GM21447 (cell line): ENCODE results near the gene ARFGEF3.
"Not testable (repeated sequence)": the region's sequence is repeated elsewhere in the genome, so short reads cannot be mapped to it uniquely, and the experiment has no call there.

Experiments used
- ATAC-seq: cut with Tn5 transposase; IDR thresholded peaks from one replicate; pipeline ENCODE4 v1.9.1; 2021; ENCODE audit not compliant: unreplicated experiment

The ARFGEF3 gene, protein sequence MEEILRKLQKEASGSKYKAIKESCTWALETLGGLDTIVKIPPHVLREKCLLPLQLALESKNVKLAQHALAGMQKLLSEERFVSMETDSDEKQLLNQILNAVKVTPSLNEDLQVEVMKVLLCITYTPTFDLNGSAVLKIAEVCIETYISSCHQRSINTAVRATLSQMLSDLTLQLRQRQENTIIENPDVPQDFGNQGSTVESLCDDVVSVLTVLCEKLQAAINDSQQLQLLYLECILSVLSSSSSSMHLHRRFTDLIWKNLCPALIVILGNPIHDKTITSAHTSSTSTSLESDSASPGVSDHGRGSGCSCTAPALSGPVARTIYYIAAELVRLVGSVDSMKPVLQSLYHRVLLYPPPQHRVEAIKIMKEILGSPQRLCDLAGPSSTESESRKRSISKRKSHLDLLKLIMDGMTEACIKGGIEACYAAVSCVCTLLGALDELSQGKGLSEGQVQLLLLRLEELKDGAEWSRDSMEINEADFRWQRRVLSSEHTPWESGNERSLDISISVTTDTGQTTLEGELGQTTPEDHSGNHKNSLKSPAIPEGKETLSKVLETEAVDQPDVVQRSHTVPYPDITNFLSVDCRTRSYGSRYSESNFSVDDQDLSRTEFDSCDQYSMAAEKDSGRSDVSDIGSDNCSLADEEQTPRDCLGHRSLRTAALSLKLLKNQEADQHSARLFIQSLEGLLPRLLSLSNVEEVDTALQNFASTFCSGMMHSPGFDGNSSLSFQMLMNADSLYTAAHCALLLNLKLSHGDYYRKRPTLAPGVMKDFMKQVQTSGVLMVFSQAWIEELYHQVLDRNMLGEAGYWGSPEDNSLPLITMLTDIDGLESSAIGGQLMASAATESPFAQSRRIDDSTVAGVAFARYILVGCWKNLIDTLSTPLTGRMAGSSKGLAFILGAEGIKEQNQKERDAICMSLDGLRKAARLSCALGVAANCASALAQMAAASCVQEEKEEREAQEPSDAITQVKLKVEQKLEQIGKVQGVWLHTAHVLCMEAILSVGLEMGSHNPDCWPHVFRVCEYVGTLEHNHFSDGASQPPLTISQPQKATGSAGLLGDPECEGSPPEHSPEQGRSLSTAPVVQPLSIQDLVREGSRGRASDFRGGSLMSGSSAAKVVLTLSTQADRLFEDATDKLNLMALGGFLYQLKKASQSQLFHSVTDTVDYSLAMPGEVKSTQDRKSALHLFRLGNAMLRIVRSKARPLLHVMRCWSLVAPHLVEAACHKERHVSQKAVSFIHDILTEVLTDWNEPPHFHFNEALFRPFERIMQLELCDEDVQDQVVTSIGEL (N-terminal part only)

DNA sequence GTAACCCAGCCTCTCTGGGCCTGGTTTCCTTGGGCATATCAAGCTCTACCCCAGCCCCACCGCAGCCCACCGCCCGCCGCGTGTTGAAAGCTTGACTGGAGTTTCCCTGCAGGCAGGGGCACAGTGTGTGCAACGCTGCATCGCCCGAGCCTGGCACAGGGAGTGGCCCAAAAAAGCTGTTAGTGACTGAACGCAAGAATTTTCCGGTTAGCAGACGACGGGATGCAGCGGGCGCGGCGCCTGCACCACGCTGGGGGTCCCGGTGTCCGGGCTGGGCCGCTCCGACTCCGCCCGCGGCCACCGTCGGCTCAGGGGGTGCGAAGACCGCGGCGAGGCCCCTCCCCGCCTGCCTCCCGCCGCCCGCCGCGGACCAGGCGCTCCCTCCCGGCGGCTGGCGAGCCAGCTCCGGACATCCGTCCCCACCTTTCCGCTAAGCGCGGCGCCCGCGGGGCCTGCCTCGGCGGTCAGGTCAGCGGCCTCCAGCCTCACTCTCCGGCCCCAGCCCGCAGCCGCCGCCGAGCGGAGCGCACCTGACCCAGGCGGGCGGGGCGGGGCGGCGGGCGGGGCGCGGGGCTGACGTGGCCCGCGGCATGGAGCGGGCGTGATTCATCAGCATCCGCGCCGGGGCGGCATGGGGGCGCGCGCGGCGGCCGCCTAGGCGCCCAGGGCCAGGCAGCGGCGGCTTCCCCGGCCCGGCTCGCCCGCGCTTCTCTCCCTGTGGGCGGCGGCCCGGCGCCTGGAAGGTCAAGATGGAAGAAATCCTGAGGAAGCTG, at the start of gene ARFGEF3:
ARFGEF3 (plus strand) TSS at position 602 of the 773 bp plus-strand sequence; CDS start at position 750, 148 bp downstream.
- ATAC-seq, result peak; percentile 65

DNA sequence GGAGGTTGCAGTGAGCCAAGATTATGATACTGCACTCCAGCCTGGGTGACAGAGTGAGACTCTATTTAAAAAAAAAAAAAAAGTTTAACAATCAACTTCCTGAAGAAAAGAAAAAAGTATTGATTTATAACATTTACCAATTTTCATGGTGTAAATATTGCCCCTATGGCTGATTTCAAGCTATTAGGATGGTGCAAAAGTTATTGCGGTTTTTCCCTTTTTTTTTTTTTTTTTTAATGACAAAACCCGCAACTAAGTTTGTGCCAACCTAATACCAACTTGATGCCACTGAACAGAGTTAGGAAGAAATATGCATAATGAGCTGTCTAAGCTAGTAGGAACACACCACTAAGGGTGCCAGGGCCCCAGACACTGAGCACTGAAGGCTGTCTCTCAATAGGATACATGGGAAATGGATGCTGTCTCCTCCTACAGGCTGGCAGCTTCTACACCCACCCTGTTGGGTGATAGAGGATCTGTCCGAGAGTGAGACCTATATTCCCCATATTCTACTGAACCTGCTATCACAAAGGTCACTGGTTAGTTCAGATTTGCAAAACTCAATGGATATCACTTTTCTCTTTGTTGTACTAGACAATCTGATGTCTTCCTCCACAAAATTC, 48.0 kb upstream of the ARFGEF3 start:
- no peak for ATAC-seq

DNA sequence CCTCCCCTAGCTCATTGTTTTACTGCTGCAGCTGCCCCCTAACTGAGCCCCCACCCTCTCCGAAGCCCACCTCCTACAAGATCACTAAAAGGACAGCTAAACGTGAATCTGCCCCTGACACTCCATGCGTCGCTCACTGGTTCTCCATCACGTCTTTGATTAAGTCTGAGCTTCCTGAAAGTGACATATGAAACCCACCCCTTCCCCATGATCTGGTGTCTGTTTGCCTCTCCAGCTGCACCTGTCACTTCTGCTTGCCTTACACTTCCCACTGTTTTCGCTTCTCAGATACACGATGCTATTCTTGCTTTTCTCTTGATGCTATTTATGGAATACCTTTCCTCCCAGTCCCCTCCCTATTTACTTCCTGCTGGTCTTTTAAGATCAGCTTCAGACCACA, 46.5 kb upstream of the ARFGEF3 start:
- ATAC-seq, result no peak

DNA sequence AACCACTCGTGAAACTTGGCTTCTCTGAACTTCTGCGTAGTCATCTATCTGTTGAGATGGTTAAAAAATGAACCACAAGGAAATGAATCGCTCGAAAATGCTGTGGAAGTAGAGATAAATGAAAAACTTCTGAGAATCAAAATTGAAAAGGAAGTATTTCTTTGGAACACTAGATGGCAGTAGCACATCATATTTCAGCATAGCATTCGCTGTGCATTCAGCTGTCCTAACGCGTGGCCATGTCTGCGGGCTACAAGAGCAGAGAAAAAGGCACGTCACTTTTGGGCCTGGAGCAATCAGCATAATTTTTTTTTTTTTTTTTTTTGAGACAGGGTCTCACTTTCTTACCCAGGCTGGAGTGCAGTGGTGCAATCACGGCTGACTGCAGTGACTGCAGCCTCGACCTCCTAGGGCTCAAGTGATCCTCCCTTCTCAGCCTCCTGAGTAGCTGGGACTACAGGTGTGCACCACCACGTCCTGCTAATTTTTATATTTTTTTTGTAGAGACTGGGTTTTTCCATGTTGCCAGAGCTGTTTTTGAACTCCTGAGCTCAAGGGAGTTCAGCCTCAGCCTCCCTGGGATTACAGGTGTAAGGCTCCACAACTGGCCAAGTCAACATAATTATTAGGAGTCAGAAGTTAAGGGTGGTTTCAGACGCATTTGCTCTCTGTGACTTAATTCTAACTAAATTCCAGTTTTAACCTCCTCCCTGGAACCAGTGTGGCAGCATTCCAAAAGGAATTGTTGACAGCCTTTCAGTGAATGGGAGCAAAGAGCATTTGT, 45.7 kb upstream of the ARFGEF3 start:
- peak; percentile 69 for ATAC-seq

DNA sequence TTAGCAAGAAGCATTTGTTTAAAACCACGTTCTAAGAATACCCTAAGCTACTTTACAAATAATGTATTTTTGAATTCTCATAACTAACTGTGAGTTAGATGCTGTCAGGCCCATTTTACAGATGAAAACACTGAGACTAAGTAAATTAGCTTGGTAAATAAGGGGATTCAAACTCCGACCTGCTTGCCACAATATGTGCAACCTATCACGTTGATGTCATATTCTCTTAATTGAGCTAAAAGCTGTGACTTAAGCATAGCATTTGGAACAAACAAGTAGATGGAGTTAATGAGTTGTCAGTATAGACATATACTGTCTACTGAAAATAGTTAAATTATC, 45.1 kb upstream of the ARFGEF3 start:
- ATAC-seq, result no peak

DNA sequence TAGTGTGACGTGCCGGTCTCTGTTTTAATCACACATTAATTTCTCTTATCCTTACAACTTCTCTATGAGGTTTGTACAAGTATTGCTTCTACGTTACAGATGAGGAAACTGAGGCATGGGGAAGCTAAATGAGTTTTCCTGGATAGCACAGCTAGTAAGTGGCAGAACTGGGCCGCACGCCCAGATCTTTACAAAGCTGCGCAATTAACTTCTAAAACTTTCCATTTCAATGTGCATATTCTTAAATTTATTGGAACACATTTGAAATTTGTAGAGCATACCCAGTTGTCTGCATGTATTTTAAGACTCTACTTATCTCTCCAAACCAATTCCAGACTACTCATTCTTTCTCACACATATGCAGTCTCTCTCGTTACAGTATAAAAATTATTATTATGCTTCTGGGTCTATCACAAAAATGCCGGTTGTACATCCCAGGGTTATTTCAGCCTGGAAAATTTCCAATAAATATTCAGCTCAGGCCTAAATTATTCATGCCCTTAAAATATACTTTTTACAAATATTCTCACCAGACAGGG, 44.3 kb upstream of the ARFGEF3 start:
- ATAC-seq, result no peak

DNA sequence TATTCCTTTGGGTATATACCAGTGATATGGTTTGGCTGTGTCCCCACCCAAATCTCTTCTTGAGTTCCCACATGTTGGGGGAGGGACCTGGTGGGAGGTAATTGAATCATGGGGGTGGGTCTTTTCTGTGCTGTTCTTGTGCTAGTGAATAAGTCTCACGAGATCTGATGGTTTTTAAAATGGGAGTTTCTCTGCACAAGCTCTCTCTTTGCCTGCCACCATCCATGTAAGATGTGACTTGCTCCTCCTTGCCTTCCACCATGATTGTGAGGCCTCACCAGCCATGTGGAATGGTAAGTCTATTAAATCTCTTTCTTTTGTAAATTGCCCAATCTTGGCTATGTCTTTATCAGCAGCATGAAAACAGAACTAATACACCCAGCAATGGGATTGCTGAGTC, 42.5 kb upstream of the ARFGEF3 start:
- ATAC-seq, result not testable (repeated sequence)

DNA sequence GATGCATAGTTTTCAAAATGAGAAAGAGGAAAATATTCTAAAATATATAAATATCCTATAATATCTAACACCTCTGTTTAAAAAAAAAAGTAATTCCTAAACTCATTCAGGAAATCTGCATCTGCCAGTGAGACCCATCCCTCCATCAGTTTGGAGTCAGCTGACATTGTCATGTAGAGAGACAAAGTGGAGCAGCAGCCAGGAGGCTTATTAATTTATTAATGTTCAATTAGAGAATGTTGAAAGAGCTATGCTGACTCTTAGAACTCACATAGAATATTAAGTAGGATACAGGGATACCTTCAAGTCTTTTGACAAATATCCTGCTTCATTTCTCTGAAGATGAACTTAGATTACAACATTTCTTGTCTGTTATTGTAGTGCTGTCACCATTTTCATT, 41.8 kb upstream of the ARFGEF3 start:
- ATAC-seq, result no peak

DNA sequence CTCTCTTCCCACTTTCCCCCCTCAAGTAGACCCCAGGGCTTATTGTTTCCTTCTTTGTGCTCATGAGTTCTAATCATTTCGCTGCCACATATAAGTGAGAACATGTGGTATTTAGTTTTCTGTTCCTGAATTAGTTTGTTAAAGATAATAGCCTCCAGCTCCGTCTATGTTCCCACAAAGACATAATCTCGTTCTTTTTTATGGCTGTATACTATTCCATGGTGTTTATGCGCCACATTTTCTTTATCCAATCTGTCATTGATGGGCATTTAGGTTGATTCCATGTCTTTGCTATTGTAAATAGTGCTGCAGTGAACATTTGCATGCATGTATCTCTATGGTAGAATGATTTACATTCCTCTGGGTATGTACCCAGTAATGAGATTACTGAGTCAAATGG, 37.6 kb upstream of the ARFGEF3 start:
- no peak for ATAC-seq

DNA sequence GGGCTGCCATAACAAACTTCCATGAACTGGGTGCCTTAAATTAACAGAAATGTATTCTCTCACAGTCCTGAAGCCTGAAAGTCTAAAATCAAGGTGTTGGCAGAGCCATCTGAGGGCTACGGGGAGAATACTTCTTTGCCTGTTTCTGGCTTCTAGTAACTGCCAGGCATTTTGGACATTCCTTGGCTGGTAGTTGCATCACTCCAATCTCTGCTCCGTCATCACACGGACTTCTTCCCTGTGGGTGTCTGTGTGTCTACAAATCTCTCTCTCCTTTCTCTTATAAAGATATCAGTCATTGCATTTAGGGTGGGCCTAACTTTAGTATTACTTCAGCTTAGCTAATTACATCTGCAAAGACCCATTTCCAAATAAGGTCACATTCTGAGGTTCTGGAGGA, 33.6 kb upstream of the ARFGEF3 start:
- no peak for ATAC-seq

DNA sequence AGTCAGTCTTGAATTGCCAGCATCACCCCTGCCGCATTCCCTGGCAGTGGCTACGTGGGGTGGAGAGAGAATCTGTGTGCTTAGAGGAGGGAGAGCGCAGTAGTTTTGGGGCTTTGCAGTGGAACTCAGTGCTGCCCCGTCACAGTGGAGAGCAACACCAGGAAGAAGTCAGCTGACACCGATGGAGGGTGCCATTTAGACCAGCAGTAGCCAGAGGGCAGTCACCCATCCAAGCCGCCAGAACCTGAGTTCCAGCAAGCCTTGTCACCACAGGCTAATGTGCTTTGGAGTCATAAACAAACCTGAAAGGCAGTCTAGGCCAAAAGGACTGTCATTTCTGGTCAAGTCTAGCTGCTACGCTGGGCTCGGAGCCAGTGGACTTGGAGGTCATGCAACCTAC, 32.5 kb upstream of the ARFGEF3 start:
- no peak for ATAC-seq

DNA sequence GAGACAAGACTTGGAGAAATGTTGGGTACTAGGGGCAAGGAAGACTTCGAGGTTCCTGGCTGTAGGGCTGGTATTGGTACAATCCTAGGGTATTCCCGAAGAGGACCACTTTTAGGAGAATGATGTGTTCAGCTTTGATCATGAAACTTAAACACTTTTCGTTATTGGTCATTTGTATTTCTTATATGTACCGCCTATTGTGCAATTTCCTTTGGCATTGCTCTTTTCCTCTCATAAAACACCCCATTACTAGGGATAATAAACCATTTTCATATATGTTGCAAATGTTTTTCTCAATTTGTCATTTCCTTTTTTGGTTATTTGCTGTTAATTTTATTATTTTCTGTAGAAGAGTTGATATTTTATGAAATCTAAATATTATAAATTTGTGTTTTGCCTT, 18.9 kb upstream of the ARFGEF3 start:
- no peak for ATAC-seq

DNA sequence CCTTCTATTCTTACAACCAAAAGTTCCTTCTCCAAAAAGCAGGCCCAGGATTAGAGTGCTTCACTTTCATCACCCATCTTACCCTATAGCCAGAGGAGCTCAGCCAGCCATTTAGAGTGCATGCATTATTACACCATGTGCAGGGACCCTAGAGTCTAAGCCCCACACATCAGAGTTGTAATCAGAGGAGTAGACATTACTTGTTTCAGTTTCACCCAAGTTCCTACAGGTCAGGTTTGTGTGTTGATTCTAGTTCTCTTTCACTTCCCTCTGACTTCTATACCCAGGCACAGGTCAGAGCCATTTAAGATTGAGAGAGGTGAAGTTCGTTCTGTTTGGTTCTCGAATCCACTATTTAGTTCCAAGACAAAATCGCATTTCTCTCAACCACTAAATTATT, 16.3 kb upstream of the ARFGEF3 start:
- ATAC-seq, result peak; percentile 67

DNA sequence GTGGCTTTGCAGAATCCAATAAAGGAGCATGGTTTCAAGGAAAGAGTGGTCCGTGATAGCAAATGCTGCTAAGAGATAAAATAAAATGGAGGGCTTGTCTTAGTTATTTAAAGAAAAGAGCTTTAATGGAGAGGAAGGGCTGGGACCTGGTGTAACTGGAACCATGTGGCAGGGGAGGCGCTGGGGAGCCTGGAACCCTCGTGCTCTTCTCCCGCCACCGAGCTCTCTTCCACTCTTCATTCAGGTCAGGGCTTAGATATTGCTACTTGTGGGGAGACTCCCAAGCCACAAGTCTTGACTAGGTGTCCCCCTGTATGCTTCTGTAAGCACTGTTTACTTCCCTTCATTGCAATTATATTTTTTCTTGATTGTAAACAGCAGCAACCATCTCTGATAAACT, 15.2 kb upstream of the ARFGEF3 start:
- ATAC-seq, result no peak

DNA sequence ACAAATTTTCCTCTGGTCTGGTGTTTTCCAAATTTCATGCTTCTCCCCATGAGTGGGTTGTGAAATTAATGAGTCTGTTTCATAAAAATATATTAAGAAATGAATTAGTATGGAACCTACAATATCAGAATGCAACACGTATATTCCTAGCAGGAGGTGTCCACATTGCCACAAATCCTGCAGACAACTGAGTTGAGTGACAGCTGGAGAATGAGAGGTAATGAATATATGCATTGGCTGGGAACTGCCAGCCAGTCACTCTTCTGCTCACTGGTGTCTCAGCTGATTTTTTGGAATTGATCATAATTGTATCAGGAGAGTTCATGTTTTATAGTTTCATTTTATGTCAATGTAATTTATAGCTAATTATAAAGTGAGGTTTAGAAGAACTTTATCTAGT, 6.3 kb upstream of the ARFGEF3 start:
- no peak for ATAC-seq

DNA sequence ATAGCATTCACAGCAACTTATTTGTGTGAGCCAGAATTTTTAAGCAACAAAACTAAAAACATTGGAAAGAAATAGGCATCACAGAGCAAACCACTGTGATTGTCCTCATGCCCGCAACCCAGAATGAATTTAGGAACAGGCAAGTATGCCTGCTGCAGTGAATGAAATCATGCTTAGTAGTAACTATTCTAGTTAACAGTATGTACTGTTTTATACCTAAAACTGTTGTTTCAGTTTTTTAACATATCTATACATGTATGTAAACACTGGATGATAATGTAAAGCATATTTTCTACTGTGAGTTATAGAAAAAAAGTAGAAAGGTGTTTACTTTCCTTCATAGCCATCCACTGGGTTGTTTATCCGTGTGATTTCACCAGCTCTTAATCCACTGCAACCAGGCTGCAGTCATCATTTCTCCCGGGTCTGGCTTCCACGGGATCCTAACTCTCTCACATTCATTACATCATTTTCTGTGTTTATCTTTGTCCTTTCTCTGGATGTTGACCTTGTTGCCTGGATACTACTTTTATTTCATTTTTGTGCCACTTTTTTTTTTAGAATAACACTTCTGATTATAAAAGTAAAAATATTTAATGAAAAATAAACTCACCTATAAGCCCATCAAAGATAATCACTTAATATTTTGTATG, 3.6 kb upstream of the ARFGEF3 start:
- ATAC-seq, result no peak

DNA sequence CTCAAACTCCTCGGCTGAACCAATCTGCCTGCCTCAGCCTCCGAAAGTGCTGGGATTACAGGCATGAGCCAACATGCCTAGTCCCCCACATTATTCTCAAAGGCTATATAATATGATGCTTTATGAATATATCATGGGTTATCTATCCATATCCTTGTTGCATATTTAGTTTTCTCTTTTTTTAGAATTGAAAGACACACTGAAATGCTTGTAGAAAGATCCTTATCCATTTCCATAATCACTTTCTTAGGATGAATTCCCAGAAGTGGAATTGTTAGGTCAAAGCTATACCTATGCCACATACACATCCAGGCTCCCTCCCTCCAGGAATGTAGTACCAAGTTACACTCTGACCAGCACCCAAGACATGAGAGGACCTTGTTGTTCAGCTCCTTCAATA, 2.5 kb upstream of the ARFGEF3 start:
- no peak for ATAC-seq

DNA sequence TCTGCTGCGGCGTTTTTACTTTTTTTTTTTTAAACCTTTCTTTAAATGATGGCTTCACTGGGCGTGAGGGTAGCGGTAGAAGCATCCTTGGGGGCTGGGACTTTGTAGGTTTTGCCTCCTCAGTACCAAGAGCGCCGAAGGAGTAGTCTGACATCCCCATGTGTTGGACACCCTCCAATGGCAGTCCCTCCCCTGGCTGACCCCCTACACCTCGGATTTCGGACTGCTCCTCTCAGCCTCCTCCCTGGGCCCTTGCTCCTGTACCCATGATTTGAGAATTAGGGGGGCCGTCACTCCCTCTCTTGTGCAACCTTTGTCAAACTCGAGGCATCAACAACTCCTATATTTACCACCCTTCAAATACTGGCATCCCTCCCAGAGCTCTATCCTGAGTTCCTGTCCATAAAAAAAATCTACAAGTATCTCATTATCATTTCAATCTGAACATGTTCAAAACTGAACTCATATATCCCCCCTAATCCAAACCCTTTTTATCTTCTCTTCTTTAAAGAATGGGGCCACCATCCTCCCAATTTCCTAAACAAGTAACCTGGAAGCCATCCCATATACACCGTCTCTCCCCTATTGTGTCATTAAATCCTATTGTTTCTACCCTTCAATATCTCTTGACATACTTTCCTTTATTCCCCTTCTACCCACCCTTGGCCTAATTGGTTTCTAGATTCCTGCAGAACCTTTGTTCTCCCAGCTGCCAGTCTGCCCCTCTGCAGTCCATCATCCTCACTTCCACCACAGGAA, 1.2 kb upstream of the ARFGEF3 start:
- ATAC-seq, result no peak
